Hepatocyte (in vitro differentiated cells): Measurements from ENCODE around the gene PLK5.

ENCODE experiments used
- EZH2phosphoT487 ChIP-seq: fragments of 200-600 bp; sonication (generic); IDR thresholded peaks from one replicate; pipeline ENCODE4 v1.6.1; 2018; ENCODE audit warnings: antibody characterized with exemption, mild to moderate bottlenecking, low read depth, moderate library complexity; ENCODE audit not compliant: unreplicated experiment, severe bottlenecking
- TF ChIP-seq, protein P1 (sequence below): fragments of 200-600 bp; sonication (generic); IDR thresholded peaks from 2 replicates; pipeline ENCODE4 v1.5.1; 2016; ENCODE audit warnings: antibody characterized with exemption, mild to moderate bottlenecking; ENCODE audit not compliant: poor library complexity

DNA sequence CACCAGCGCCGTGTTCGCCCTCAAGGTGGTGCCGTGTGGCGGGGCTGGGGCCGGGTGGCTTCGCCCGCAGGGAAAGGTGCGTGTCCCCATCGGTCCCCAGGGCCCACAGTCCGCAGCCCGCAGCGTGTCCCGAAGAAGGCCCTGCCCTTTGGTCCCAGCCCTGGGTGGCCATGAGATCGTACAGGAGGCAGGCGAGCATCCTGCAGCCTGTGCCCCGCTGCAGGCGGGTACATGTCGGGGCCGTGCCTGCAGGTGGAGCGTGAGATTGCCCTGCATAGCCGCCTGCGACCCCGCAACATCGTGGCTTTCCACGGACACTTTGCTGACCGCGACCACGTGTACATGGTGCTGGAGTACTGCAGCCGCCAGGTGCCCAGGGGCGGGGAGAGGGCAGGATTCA, 1.5 kb downstream of the PLK5 start:
- TF ChIP-seq, protein P1, sequence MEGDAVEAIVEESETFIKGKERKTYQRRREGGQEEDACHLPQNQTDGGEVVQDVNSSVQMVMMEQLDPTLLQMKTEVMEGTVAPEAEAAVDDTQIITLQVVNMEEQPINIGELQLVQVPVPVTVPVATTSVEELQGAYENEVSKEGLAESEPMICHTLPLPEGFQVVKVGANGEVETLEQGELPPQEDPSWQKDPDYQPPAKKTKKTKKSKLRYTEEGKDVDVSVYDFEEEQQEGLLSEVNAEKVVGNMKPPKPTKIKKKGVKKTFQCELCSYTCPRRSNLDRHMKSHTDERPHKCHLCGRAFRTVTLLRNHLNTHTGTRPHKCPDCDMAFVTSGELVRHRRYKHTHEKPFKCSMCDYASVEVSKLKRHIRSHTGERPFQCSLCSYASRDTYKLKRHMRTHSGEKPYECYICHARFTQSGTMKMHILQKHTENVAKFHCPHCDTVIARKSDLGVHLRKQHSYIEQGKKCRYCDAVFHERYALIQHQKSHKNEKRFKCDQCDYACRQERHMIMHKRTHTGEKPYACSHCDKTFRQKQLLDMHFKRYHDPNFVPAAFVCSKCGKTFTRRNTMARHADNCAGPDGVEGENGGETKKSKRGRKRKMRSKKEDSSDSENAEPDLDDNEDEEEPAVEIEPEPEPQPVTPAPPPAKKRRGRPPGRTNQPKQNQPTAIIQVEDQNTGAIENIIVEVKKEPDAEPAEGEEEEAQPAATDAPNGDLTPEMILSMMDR = no peak
- TF ChIP-seq EZH2phosphoT487 = no peak
